SK-N-SH treated with all-trans-retinoic acid at 6 μM for 48 hours (cell line): ENCODE results near the gene IFIT2.
A peak's percentile ranks its signal among the peaks of the same experiment; 100 is the strongest.

Experiments
- ATAC-seq: fragments of 200-7000 bp; cut with Tn5 transposase; 3 replicates; pipeline ENCODE4 v1.9.1; 2020; ENCODE audit warnings: mild to moderate bottlenecking, moderate library complexity
- ARNTL ChIP-seq: fragments of 450-650 bp; formaldehyde crosslinking; IDR thresholded peaks from 2 replicates; pipeline ENCODE4 v1.5.0; 2020; ENCODE audit warnings: low read depth, mild to moderate bottlenecking, moderate library complexity, borderline replicate concordance
- BACH2 ChIP-seq: fragments of 250-450 bp; sonication (Bioruptor Pico); IDR thresholded peaks from 2 replicates; pipeline ENCODE4 v1.9.0; 2021; ENCODE audit warnings: mild to moderate bottlenecking, borderline replicate concordance
- CREB5 ChIP-seq: fragments of 250-450 bp; sonication (Bioruptor Pico); IDR thresholded peaks from 2 replicates; pipeline ENCODE4 v1.5.1; 2020; ENCODE audit warnings: low read depth, mild to moderate bottlenecking, moderate library complexity
- CSDC2 ChIP-seq: fragments of 250-450 bp; sonication (Bioruptor Pico); IDR thresholded peaks from 2 replicates; pipeline ENCODE4 v1.5.0; 2020; ENCODE audit warnings: mild to moderate bottlenecking, moderate library complexity
- CSRNP3 ChIP-seq: fragments of 250-450 bp; sonication (Bioruptor Pico); IDR thresholded peaks from 2 replicates; pipeline ENCODE4 v1.5.1; 2021; ENCODE audit warnings: mild to moderate bottlenecking, moderate library complexity
- GLIS3 ChIP-seq: fragments of 250-450 bp; sonication (Bioruptor Pico); IDR thresholded peaks from 2 replicates; pipeline ENCODE4 v1.5.0; 2020; ENCODE audit warnings: mild to moderate bottlenecking, moderate library complexity
- ISL1 ChIP-seq: fragments of 250-450 bp; sonication (Bioruptor Pico); IDR thresholded peaks from 2 replicates; pipeline ENCODE4 v2.1.2; 2022; ENCODE audit warnings: mild to moderate bottlenecking, moderate library complexity
- OSR1 ChIP-seq: fragments of 250-450 bp; sonication (Bioruptor Pico); IDR thresholded peaks from 2 replicates; pipeline ENCODE4 v1.8.0; 2022; ENCODE audit warnings: moderate library complexity, mild to moderate bottlenecking, inconsistent platforms
- PATZ1 ChIP-seq: fragments of 250-450 bp; sonication (Bioruptor Pico); IDR thresholded peaks from 2 replicates; pipeline ENCODE4 v1.8.0; 2020; ENCODE audit warnings: mild to moderate bottlenecking, moderate library complexity, borderline replicate concordance
- POU6F1 ChIP-seq: fragments of 250-450 bp; sonication (Bioruptor Pico); IDR thresholded peaks from 2 replicates; pipeline ENCODE4 v1.8.0; 2021; ENCODE audit warnings: low read depth, mild to moderate bottlenecking, moderate library complexity, borderline replicate concordance
- PPARA ChIP-seq: fragments of 250-450 bp; sonication (Bioruptor Pico); IDR thresholded peaks from 2 replicates; pipeline ENCODE4 v1.5.0; 2020; ENCODE audit warnings: mild to moderate bottlenecking, borderline replicate concordance
- RARB ChIP-seq: fragments of 250-450 bp; sonication (Bioruptor Pico); IDR thresholded peaks from 2 replicates; pipeline ENCODE4 v1.8.0; 2021; ENCODE audit warnings: mild to moderate bottlenecking, moderate library complexity
- SNAI2 ChIP-seq: fragments of 250-450 bp; sonication (Bioruptor Pico); IDR thresholded peaks from 2 replicates; pipeline ENCODE4 v1.5.0; 2020; ENCODE audit warnings: mild to moderate bottlenecking, moderate library complexity
- TCF4 ChIP-seq: fragments of 250-450 bp; sonication (Bioruptor Pico); IDR thresholded peaks from 2 replicates; pipeline ENCODE4 v1.8.0; 2021; ENCODE audit warnings: mild to moderate bottlenecking, moderate library complexity, borderline replicate concordance
- TOX ChIP-seq: fragments of 250-450 bp; sonication (Bioruptor Pico); IDR thresholded peaks from 2 replicates; pipeline ENCODE4 v1.8.0; 2021; ENCODE audit warnings: mild to moderate bottlenecking, moderate library complexity, borderline replicate concordance
- TSHZ2 ChIP-seq: fragments of 250-450 bp; sonication (Bioruptor Pico); IDR thresholded peaks from 2 replicates; pipeline ENCODE4 v1.5.0; 2020; ENCODE audit warnings: mild to moderate bottlenecking, moderate library complexity
- ZC3H10 ChIP-seq: fragments of 250-450 bp; sonication (Bioruptor Pico); IDR thresholded peaks from 2 replicates; pipeline ENCODE4 v1.5.1; 2021; ENCODE audit warnings: mild to moderate bottlenecking, moderate library complexity
- ZFP3 ChIP-seq: fragments of 250-450 bp; sonication (Bioruptor Pico); IDR thresholded peaks from 2 replicates; pipeline ENCODE4 v1.5.0; 2020; ENCODE audit warnings: mild to moderate bottlenecking, moderate library complexity
- ZFP30 ChIP-seq: fragments of 450-650 bp; formaldehyde crosslinking; IDR thresholded peaks from 2 replicates; pipeline ENCODE4 v1.5.0; 2022; ENCODE audit warnings: mild to moderate bottlenecking, moderate library complexity
- ZNF565 ChIP-seq: fragments of 450-650 bp; formaldehyde crosslinking; conservative IDR thresholded peaks from 2 replicates; pipeline ENCODE4 v1.5.0; 2020; ENCODE audit warnings: low read depth, mild to moderate bottlenecking, moderate library complexity
- ZNF70 ChIP-seq: fragments of 450-650 bp; formaldehyde crosslinking; IDR thresholded peaks from 2 replicates; pipeline ENCODE4 v1.5.0; 2020; ENCODE audit warnings: mild to moderate bottlenecking, moderate library complexity
- ZNF8 ChIP-seq: fragments of 450-650 bp; formaldehyde crosslinking; IDR thresholded peaks from 2 replicates; pipeline ENCODE4 v1.5.0; 2020; ENCODE audit warnings: mild to moderate bottlenecking, moderate library complexity

The IFIT2 gene

GRCh38 chr10:89332123-89332633 is 30.3 kb downstream of the IFIT2 start:
- peak; percentile 32; the same call in 2 of the 3 replicates for ATAC-seq

GRCh38 chr10:89335226-89335625 is 33.4 kb downstream of the IFIT2 start:
- no peak for TF ChIP-seq ZNF565 (CRISPR knock-in tag)
- TF ChIP-seq CSRNP3 (CRISPR knock-in tag): no peak
- TF ChIP-seq, all 23 proteins: peak for 0
- ATAC-seq: no peak

More at GRCh38 chr10:89332123-89332633, 30.3 kb downstream of the IFIT2 start:
- no peak for TF ChIP-seq CSDC2 (CRISPR knock-in tag)
- no peak for TF ChIP-seq ZNF565 (CRISPR knock-in tag)
- TF ChIP-seq TCF4 (CRISPR knock-in tag): no peak
- TF ChIP-seq ZC3H10 (CRISPR knock-in tag): no peak
- no peak for TF ChIP-seq ZNF8
- no peak for TF ChIP-seq ZFP3 (CRISPR knock-in tag)
- no peak for TF ChIP-seq PPARA (CRISPR knock-in tag)
- no peak for TF ChIP-seq ARNTL
- no peak for TF ChIP-seq ISL1 (CRISPR knock-in tag)
- no peak for TF ChIP-seq POU6F1 (CRISPR knock-in tag)
- TF ChIP-seq OSR1 (CRISPR knock-in tag): no peak
- TF ChIP-seq ZNF70: no peak
- TF ChIP-seq PATZ1 (CRISPR knock-in tag): no peak
- no peak for TF ChIP-seq CSRNP3 (CRISPR knock-in tag)
- TF ChIP-seq BACH2 (CRISPR knock-in tag): no peak
- no peak for TF ChIP-seq CREB5 (CRISPR knock-in tag)
- TF ChIP-seq ZFP30: no peak
- no peak for TF ChIP-seq SNAI2 (CRISPR knock-in tag)
- TF ChIP-seq GLIS3: no peak
- no peak for TF ChIP-seq RARB

- ATAC-seq: no peak
- TF ChIP-seq BACH2 (CRISPR knock-in tag): no peak
- no peak for TF ChIP-seq ZNF565 (CRISPR knock-in tag)
- no peak for TF ChIP-seq ZFP3 (CRISPR knock-in tag)
- no peak for TF ChIP-seq ZNF8
- TF ChIP-seq TOX (CRISPR knock-in tag): no peak
- TF ChIP-seq TSHZ2 (CRISPR knock-in tag): no peak
- no peak for TF ChIP-seq ZNF70
- no peak for TF ChIP-seq CREB5 (CRISPR knock-in tag)
- TF ChIP-seq ZFP30: no peak
Measured at GRCh38 chr10:89336241-89336640, 34.4 kb downstream of the IFIT2 start.
